IMR-90 (cell line): ENCODE measurements around the gene PRSS1. TPM values are rescaled to one million over a fixed set of nuclear protein-coding genes. Genes with fewer than 3 reads are reported as not detected.

Experiments
- ATAC-seq: fragments of 200-7000 bp; cut with Tn5 transposase; 2 replicates; pipeline ENCODE4 v1.9.1; 2020; ENCODE audit warnings: low read depth, mild to moderate bottlenecking, moderate library complexity
- BruUV-seq: library from RNA; stranded (reverse); fragments of 400-500 nt; replicated peaks from 2 replicates; lab custom pipeline; 2021; lab: Mats Ljungman, UMichigan
- CTCF ChIA-PET: fragments of 300-600 bp; formaldehyde crosslinking; extraction: SDS; loops from one replicate; lab custom pipeline; 2021; ENCODE audit warnings: antibody characterized with exemption; lab: Yijun Ruan, JAX
- POLR2A ChIA-PET: fragments of 300-600 bp; sonication (Branson Sonifier 250); formaldehyde crosslinking; loops from one replicate; lab custom pipeline; 2022; ENCODE audit warnings: antibody characterized with exemption; ENCODE audit not compliant: unreplicated experiment; lab: Charles Lee
- DNase-seq: peaks from one replicate; pipeline ENCODE4 v3.0.0; 2013
- H2AFZ ChIP-seq: replicated peaks from 2 replicates; pipeline ENCODE3; 2013; ENCODE audit warnings: low read length, mild to moderate bottlenecking; ENCODE audit not compliant: poor library complexity
- H2AK5ac ChIP-seq: 2 replicates; pipeline ENCODE4 v1.6.1; 2013; ENCODE audit warnings: low read depth, low read length, inconsistent platforms
- H2AK9ac ChIP-seq: replicated peaks from 2 replicates; pipeline ENCODE3; 2013; ENCODE audit warnings: mild to moderate bottlenecking, low read depth, low read length, moderate library complexity; ENCODE audit not compliant: poor library complexity
- H2BK120ac ChIP-seq: 2 replicates; pipeline ENCODE4 v1.6.1; 2013; ENCODE audit warnings: low read depth, low read length, inconsistent platforms
- H2BK15ac ChIP-seq: 3 replicates; pipeline ENCODE4 v1.6.1; 2013; ENCODE audit warnings: low read depth, low read length, inconsistent platforms
- H2BK20ac ChIP-seq: 2 replicates; pipeline ENCODE4 v1.6.1; 2013; ENCODE audit warnings: low read depth, mild to moderate bottlenecking, inconsistent platforms, low read length, moderate library complexity
- H2BK5ac ChIP-seq: 2 replicates; pipeline ENCODE4 v1.6.1; 2013; ENCODE audit warnings: mild to moderate bottlenecking, low read depth, low read length, inconsistent platforms; ENCODE audit not compliant: poor library complexity, severe bottlenecking
- H3K14ac ChIP-seq: replicated peaks from 2 replicates; pipeline ENCODE4 v1.6.1; 2013; ENCODE audit warnings: low read depth, low read length, inconsistent platforms
- H3K18ac ChIP-seq: 2 replicates; pipeline ENCODE4 v1.6.1; 2013; ENCODE audit warnings: low read depth, low read length, control low read depth
- H3K23ac ChIP-seq: 2 replicates; pipeline ENCODE4 v1.6.1; 2013; ENCODE audit warnings: low read depth, low read length, inconsistent platforms
- H3K27ac ChIP-seq: 2 replicates; pipeline ENCODE4 v1.5.1; 2013; ENCODE audit warnings: mild to moderate bottlenecking, control low read depth, low read length; ENCODE audit not compliant: insufficient read depth
- H3K27me3 ChIP-seq: 2 replicates; pipeline ENCODE4 v1.6.1; 2013; ENCODE audit warnings: low read length; ENCODE audit not compliant: control insufficient read depth, insufficient read depth
- H3K36me3 ChIP-seq: 2 replicates; pipeline ENCODE4 v1.6.1; 2013; ENCODE audit warnings: low read length, mixed read lengths; ENCODE audit not compliant: control insufficient read depth, insufficient read depth
- H3K4ac ChIP-seq: 2 replicates; pipeline ENCODE4 v1.6.1; 2013; ENCODE audit warnings: low read depth, low read length, inconsistent platforms
- H3K4me1 ChIP-seq: 2 replicates; pipeline ENCODE4 v1.6.1; 2013; ENCODE audit warnings: low read length, mixed read lengths; ENCODE audit not compliant: control insufficient read depth, insufficient read depth
- H3K4me2 ChIP-seq: 2 replicates; pipeline ENCODE4 v1.6.1; 2013; ENCODE audit warnings: low read depth, mild to moderate bottlenecking, control low read depth, low read length, moderate library complexity
- H3K4me3 ChIP-seq: 2 replicates; pipeline ENCODE4 v1.5.1; 2013; ENCODE audit warnings: low read depth, mild to moderate bottlenecking, control low read depth, low read length, moderate library complexity; ENCODE audit not compliant: insufficient read depth
- H3K56ac ChIP-seq: 2 replicates; pipeline ENCODE4 v1.6.1; 2013; ENCODE audit warnings: low read length, inconsistent platforms; ENCODE audit not compliant: insufficient read depth; ENCODE audit errors: extremely low read depth
- H3K79me1 ChIP-seq, 2 experiments: 2 replicates each; pipeline ENCODE4 v1.6.1; 2013; ENCODE audit warnings: low read length in 2 of 2, inconsistent platforms in 1 of 2, low read depth in 1 of 2
- H3K9ac ChIP-seq: 2 replicates; pipeline ENCODE4 v1.6.1; 2013; ENCODE audit warnings: low read depth, low read length, control low read depth
- H3K9me1 ChIP-seq: 2 replicates; pipeline ENCODE4 v1.6.1; 2013; ENCODE audit warnings: low read length, inconsistent platforms; ENCODE audit not compliant: insufficient read depth
- H3K9me3 ChIP-seq: 2 replicates; pipeline ENCODE4 v1.6.1; 2013; ENCODE audit warnings: low read length; ENCODE audit not compliant: control insufficient read depth, insufficient read depth
- H4K20me1 ChIP-seq: 2 replicates; pipeline ENCODE4 v1.6.1; 2013; ENCODE audit warnings: low read length, inconsistent platforms; ENCODE audit not compliant: insufficient read depth
- H4K5ac ChIP-seq: 2 replicates; pipeline ENCODE4 v1.6.1; 2013; ENCODE audit warnings: mild to moderate bottlenecking, low read depth, low read length, control low read depth
- H4K8ac ChIP-seq, 2 experiments: 2 replicates each; pipeline ENCODE4 v1.6.1; 2013; ENCODE audit warnings: low read depth in 2 of 2, low read length in 2 of 2, control low read depth in 1 of 2, inconsistent platforms in 1 of 2
- H4K91ac ChIP-seq: 2 replicates; pipeline ENCODE4 v1.6.1; 2013; ENCODE audit warnings: low read depth, low read length, inconsistent platforms; ENCODE audit not compliant: insufficient read depth
- BHLHE40 ChIP-seq: fragments of 150-350 bp; IDR thresholded peaks from 2 replicates; pipeline ENCODE4 v1.6.1; 2016; ENCODE audit warnings: mild to moderate bottlenecking, low read depth, low read length
- CEBPB ChIP-seq: IDR thresholded peaks from 2 replicates; pipeline ENCODE4 v1.6.1; 2012; ENCODE audit warnings: low read depth, low read length, improper control_type of control experiment
- MAFK ChIP-seq: IDR thresholded peaks from 2 replicates; pipeline ENCODE4 v1.6.1; 2012; ENCODE audit warnings: low read depth, low read length, improper control_type of control experiment
- POLR2A ChIP-seq: IDR thresholded peaks from 2 replicates; pipeline ENCODE4 v1.6.1; 2012; ENCODE audit warnings: mild to moderate bottlenecking, low read depth, low read length
- RAD21 ChIP-seq: IDR thresholded peaks from 2 replicates; pipeline ENCODE4 v1.6.1; 2012; ENCODE audit warnings: low read length, improper control_type of control experiment
- SMC3 ChIP-seq: fragments of 150-350 bp; IDR thresholded peaks from 2 replicates; pipeline ENCODE4 v1.6.1; 2016; ENCODE audit warnings: low read depth, mild to moderate bottlenecking, antibody characterized with exemption, low read length, moderate library complexity
- WGBS, 2 experiments: methylation state at CpG; one replicate each; pipeline versions ENCODE4 v1.1.5 to v1.1.7; 2013; ENCODE audit warnings: missing lambda C conversion rate in 2 of 2; ENCODE audit not compliant: insufficient read length in 1 of 2; ENCODE audit errors: extremely low coverage in 2 of 2; 5-methylcytosine and 5-hydroxymethylcytosine counted together
- dilution Hi-C: fragments of 300-500 bp; cut with HindIII; formaldehyde crosslinking; loops from one replicate; pipeline ENCODE4 v1.14.3; 2018; ENCODE audit warnings: low sequenced_read_pairs; ENCODE audit not compliant: unreplicated experiment
- in situ Hi-C: fragments of 300-500 bp; cut with MboI; formaldehyde crosslinking; loops from 3 replicates; pipeline ENCODE4 v1.14.3; 2019; ENCODE audit warnings: low sequenced_read_pairs, inconsistent platforms, mixed read lengths
- intact Hi-C: fragments of 100-400 bp; cut with micrococcal nuclease; formaldehyde crosslinking; loops from 2 replicates; pipeline ENCODE4 v1.10.0; 2022
- polyA plus RNA-seq, 3 experiments: library from polyadenylated mRNA; depleted of rRNA; stranded (reverse); fragments of >200 nt; gene quantifications; 2 replicates each; pipeline ENCODE4 v1.2.3, GENCODE V29; 2012; ENCODE audit warnings: low replicate concordance in 1 of 3
- total RNA-seq: library from RNA; depleted of rRNA; stranded (reverse); fragments of >200 nt; gene quantifications from 2 replicates; pipeline ENCODE4 v1.2.3, GENCODE V29; 2012

Gene PRSS1
- total and polyA plus RNA-seq, 2 of the 4 experiments (the other 2 are of a cell fraction) = not detected

DNA sequence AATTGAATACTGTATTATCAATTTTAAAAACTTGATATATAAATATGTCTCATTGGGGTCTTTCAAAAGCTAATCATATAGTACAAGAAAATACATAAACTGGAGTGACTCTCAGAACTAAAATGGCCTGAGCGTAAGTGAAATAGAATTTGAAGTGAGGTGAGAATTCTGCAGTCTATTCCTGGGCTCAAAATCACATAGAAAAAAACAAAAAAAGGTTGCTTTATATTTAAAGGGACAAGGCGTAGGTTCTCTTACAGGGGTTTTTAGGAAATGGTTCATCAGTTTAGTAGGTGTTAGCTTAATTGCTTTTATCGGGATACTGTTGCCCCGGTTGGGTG is 36.7 kb upstream of the PRSS1 start:
- Histone ChIP-seq H3K56ac (no peak overlapping the region), H4K5ac (no peak overlapping the region), H3K27ac (no peak overlapping the region), H2BK5ac (no peak overlapping the region), H3K4me1 (no peaks in the 10 kb centered on the region), H3K14ac (no peak overlapping the region), H3K9ac (no peak overlapping the region), H4K8ac (no peak overlapping the region), H4K20me1 (no peaks in the 10 kb centered on the region), H3K9me3 (no peaks in the 10 kb centered on the region), H2AK9ac (no peak overlapping the region), H2AK5ac (no peak overlapping the region), H2BK120ac (no peak overlapping the region), H2AFZ (no peak overlapping the region), H3K79me1 (no peaks in the 10 kb centered on the region), H2BK15ac (no peak overlapping the region), H4K91ac (no peak overlapping the region), H3K4ac (no peak overlapping the region), H3K27me3 (peaks cover 4% of the 10 kb centered on the region), H3K9me1 (no peaks in the 10 kb centered on the region), H3K36me3 (no peaks in the 10 kb centered on the region), H3K4me3 (no peak overlapping the region), H3K4me2 (no peak overlapping the region), H3K23ac (no peak overlapping the region), H3K18ac (no peak overlapping the region), H2BK20ac (no peak overlapping the region)
- intact Hi-C loops (loop anchor here (1.0 kb wide), 1 partner anchor 177 kb away; no protein-coding TSS in a partner anchor), in situ Hi-C loops (no loop called here), dilution Hi-C loops (no loop called here)
- ATAC-seq = no peak
- TF ChIP-seq SMC3 (no peak), CEBPB (no peak), RAD21 (no peak), MAFK (no peak), BHLHE40 (no peak), POLR2A (no peak)
- BruUV-seq = no TSS peak
- ChIA-PET POLR2A (no interaction called here), CTCF (interaction anchor here (0.7 to 1.2 kb wide), 2 partner anchors 173 to 178 kb away, joined by 3 read pairs; no protein-coding TSS in a partner anchor)
- WGBS, 2 experiments = no CpG with 5 or more reads among the region's 4 CpGs
- no peak for DNase-seq
